ENCODE measurements around the gene SOX30. TPM values are rescaled to one million over a fixed set of nuclear protein-coding genes. Genes with fewer than 3 reads are reported as not detected.

The SOX30 gene
- 0.06 to 0.14 TPM (median 0.08 TPM) in 3 of 5 replicates, not detected in the others for total RNA-seq (2022; extraction: Qiagen RNA extraction)

GRCh38 chr5:157652377-157652692 is at the start of gene SOX30:
TSS of gene SOX30 (minus strand) at chr5:157652438. CDS start at chr5:157652078, 360 bp downstream.

GRCh38 chr5:157670662-157671591 is 18.7 kb upstream of the SOX30 start, which contains the start of gene C5orf52:
TSS of gene C5orf52 (plus strand) at chr5:157671533. CDS start at chr5:157671615, 82 bp downstream.

Other genes starting within 250 kb of the SOX30 start
- 8.9 to 13.3 TPM (median 10.4 TPM) in 5 replicates for gene NIPAL4, start 192.2 kb downstream of the SOX30 start, total RNA-seq (2022; extraction: Qiagen RNA extraction)
- 9.6 to 13.8 TPM (median 12.4 TPM) in 5 replicates for gene ADAM19, start 76.7 kb downstream of the SOX30 start, total RNA-seq (2022; extraction: Qiagen RNA extraction)
- gene C5orf52, start 19.1 kb upstream of the SOX30 start, total RNA-seq (2022; extraction: Qiagen RNA extraction) = not detected in 5 replicates
- 23.5 to 33.2 TPM (median 27.0 TPM) in 5 replicates for gene THG1L, start 79.0 kb upstream of the SOX30 start, total RNA-seq (2022; extraction: Qiagen RNA extraction)
- 2.7 to 3.6 TPM (median 3.3 TPM) in 5 replicates for gene LSM11, start 91.3 kb upstream of the SOX30 start, total RNA-seq (2022; extraction: Qiagen RNA extraction)
- 60.9 to 82.6 TPM (median 78.8 TPM) in 5 replicates for gene CLINT1, start 206.7 kb upstream of the SOX30 start, total RNA-seq (2022; extraction: Qiagen RNA extraction)